HepG2 (cell line): Measurements from ENCODE around the gene GRIK1. TPM values are rescaled to one million over a fixed set of nuclear protein-coding genes. Genes with fewer than 3 reads are reported as not detected.

Experiments
- ATAC-seq: fragments of 200-7000 bp; cut with Tn5 transposase; 3 replicates; pipeline ENCODE4 v1.9.1; 2020; ENCODE audit warnings: mild to moderate bottlenecking, moderate library complexity
- BruUV-seq: library from RNA; stranded (reverse); fragments of 400-500 nt; replicated peaks from 2 replicates; lab custom pipeline; 2021; lab: Mats Ljungman, UMichigan
- CTCF ChIA-PET: fragments of 300-600 bp; formaldehyde crosslinking; extraction: SDS; loops from one replicate; lab custom pipeline; 2021; ENCODE audit warnings: low total read pairs, inconsistent platforms, low intra/inter-chr PET ratio; lab: Yijun Ruan, JAX
- POLR2A ChIA-PET: fragments of 350-600 bp; sonication (Branson Sonifier 250); formaldehyde crosslinking; loops from one replicate; lab custom pipeline; 2020; ENCODE audit warnings: antibody characterized with exemption, inconsistent platforms; lab: Yijun Ruan, JAX
- DNase-seq: peaks from one replicate; pipeline ENCODE4 v3.0.0-alpha.2; 2015; ENCODE audit warnings: low spot score
- FAIRE-seq: peaks from 3 replicates; lab custom pipeline; 2011; peaks lifted over from hg19 to GRCh38; lab: Jason Lieb, UNC
- H2AFZ ChIP-seq: one replicate; pipeline ENCODE4 v1.6.1; 2011; ENCODE audit warnings: low read length, inconsistent platforms
- H3K27ac ChIP-seq: fragments of 300-600 bp; 3 replicates; pipeline ENCODE4 v1.8.0; 2011; ENCODE audit warnings: mixed run types, mild to moderate bottlenecking, mixed read lengths, low read length, inconsistent platforms; ENCODE audit not compliant: insufficient read depth; ENCODE audit errors: extremely low read length
- H3K27me3 ChIP-seq, 2 experiments: fragments of 200-600 bp in 1 of 2; 2 replicates in 1 of 2; 3 replicates in 1 of 2; pipeline versions ENCODE4 v1.6.0 to v1.8.0; 2011; ENCODE audit warnings: low read length in 2 of 2, mild to moderate bottlenecking in 2 of 2, moderate library complexity in 2 of 2, inconsistent platforms in 1 of 2; ENCODE audit not compliant: insufficient read depth in 2 of 2, control insufficient read depth in 1 of 2
- H3K36me3 ChIP-seq, 2 experiments: fragments of 200-600 bp in 1 of 2; replicated peaks in 1 of 2; 2 replicates in 1 of 2; 3 replicates in 1 of 2; pipeline versions ENCODE4 v1.5.1 to v1.8.0; 2011; ENCODE audit warnings: low read length in 2 of 2, inconsistent platforms in 1 of 2; ENCODE audit not compliant: insufficient read depth in 2 of 2, control insufficient read depth in 1 of 2
- H3K4me1 ChIP-seq: 2 replicates; pipeline ENCODE4 v1.5.1; 2012; ENCODE audit warnings: low read length, inconsistent platforms; ENCODE audit not compliant: insufficient read depth
- H3K4me2 ChIP-seq: 2 replicates; pipeline ENCODE4 v1.6.0; 2011; ENCODE audit warnings: low read depth, low read length, inconsistent platforms
- H3K4me3 ChIP-seq, 3 experiments: fragments of 200-600 bp in 1 of 3; sonication (generic), shearing (Covaris generic) in 1 of 3; replicated peaks in 1 of 3; 2 replicates each; pipeline ENCODE4 v1.5.1; 2011 to 2016; ENCODE audit warnings: low read length in 3 of 3, inconsistent platforms in 2 of 3, low read depth in 2 of 3, mild to moderate bottlenecking in 2 of 3, control low read depth in 1 of 3, mixed read lengths in 1 of 3; ENCODE audit not compliant: insufficient read depth in 1 of 3
- H3K79me2 ChIP-seq: one replicate; pipeline ENCODE4 v1.6.1; 2011; ENCODE audit warnings: low read length, inconsistent platforms; ENCODE audit not compliant: insufficient read depth
- H3K9ac ChIP-seq: 2 replicates; pipeline ENCODE4 v1.6.0; 2011; ENCODE audit warnings: mild to moderate bottlenecking, low read depth, low read length, inconsistent platforms; ENCODE audit not compliant: insufficient read depth
- H3K9me3 ChIP-seq: 2 replicates; pipeline ENCODE4 v1.5.1; 2012; ENCODE audit warnings: mild to moderate bottlenecking, low read length
- H4K20me1 ChIP-seq: 2 replicates; pipeline ENCODE4 v1.6.0; 2011; ENCODE audit warnings: inconsistent platforms, mild to moderate bottlenecking, low read length, moderate library complexity; ENCODE audit not compliant: insufficient read depth
- SMYD3 ChIP-seq: sonication (generic); formaldehyde crosslinking; IDR thresholded peaks from 2 replicates; pipeline ENCODE4 v1.8.1; 2023; ENCODE audit warnings: mild to moderate bottlenecking, missing genetic modification reagents
- ZFYVE20 ChIP-seq: sonication (generic); formaldehyde crosslinking; IDR thresholded peaks from 2 replicates; pipeline ENCODE4 v1.8.0; 2023; ENCODE audit warnings: low read depth, mild to moderate bottlenecking, moderate library complexity, missing genetic modification reagents, borderline replicate concordance
- ZNF589 ChIP-seq: sonication (generic); formaldehyde crosslinking; conservative IDR thresholded peaks from 2 replicates; pipeline ENCODE4 v1.8.0; 2022; ENCODE audit warnings: mild to moderate bottlenecking, moderate library complexity, missing genetic modification reagents
- ZZZ3 ChIP-seq: sonication (generic); formaldehyde crosslinking; IDR thresholded peaks from 2 replicates; pipeline ENCODE4 v1.4.0; 2020; ENCODE audit warnings: missing genetic modification reagents, mild to moderate bottlenecking, borderline replicate concordance
- WGBS: methylation state at CpG from one replicate; pipeline ENCODE4 v1.1.6; 2017; ENCODE audit warnings: low lambda C conversion rate; 5-methylcytosine and 5-hydroxymethylcytosine counted together
- in situ Hi-C: cut with HindIII; loops from 2 replicates; pipeline ENCODE4 v1.10.0; 2017; ENCODE audit warnings: low pct_unique_long_range_greater_than_20kb; ENCODE audit not compliant: extremely low pct_ligation_motif_present
- intact Hi-C: fragments of 100-400 bp; cut with micrococcal nuclease; formaldehyde crosslinking; loops from one replicate; pipeline ENCODE4 v1.10.0; 2022; ENCODE audit not compliant: unreplicated experiment
- polyA plus RNA-seq, 8 experiments: library from polyadenylated mRNA; depleted of rRNA in 3 of 8; stranded (reverse) in 7 of 8; unstranded in 1 of 8; fragments of >200 nt; fragmentation: Illumina TruSeq in 4 of 8; extraction: Trizol in 4 of 8; gene quantifications; 2 replicates each; pipeline versions ENCODE4 v1.2.1 to v1.2.3, GENCODE V29; 2011 to 2016; ENCODE audit warnings: low read depth in 4 of 8, missing spikeins in 1 of 8, mixed read lengths in 1 of 8; ENCODE audit not compliant: insufficient read depth in 1 of 8
- total RNA-seq, 5 experiments: library from RNA; depleted of rRNA; stranded (reverse); fragments of >200 nt; fragmentation: Illumina TruSeq; extraction: Trizol; gene quantifications; 2 replicates each; pipeline ENCODE4 v1.2.3, GENCODE V29; 2016; ENCODE audit warnings: low read depth in 1 of 5
- TF ChIP-seq, protein P1 (sequence below): sonication (generic); formaldehyde crosslinking; IDR thresholded peaks from 2 replicates; pipeline ENCODE4 v1.4.0; 2020; ENCODE audit warnings: mild to moderate bottlenecking, missing genetic modification reagents, borderline replicate concordance
- TF ChIP-seq, protein P2 (sequence below): sonication (generic); formaldehyde crosslinking; IDR thresholded peaks from 2 replicates; pipeline ENCODE4 v1.4.0; 2020; ENCODE audit warnings: mild to moderate bottlenecking, missing genetic modification reagents

The GRIK1 gene
- total and polyA plus RNA-seq, 2 of the 13 experiments (the other 11 are each of a cell fraction or from before 2014, with no cell fraction given) = not detected

DNA sequence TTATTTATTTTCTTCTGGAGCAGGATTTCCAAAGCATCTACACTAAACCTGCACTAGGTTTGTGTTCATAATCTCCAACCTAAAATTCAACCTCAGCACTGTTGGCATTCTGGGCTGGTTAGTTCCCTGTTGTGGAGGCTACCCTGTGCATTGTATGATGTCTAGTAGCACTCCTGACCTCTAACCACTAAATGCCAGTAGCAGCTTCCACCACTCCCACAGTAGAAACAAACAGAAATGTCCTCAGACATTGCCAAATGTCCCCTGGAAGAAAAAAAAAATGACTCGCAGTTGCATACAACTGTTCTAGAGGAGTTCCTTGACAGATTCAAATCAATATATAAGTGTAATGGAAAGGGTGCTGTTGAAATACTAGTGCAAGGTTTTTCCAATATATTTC is 18.9 kb downstream of the GRIK1 start:
- H3K9me3 ChIP-seq = peaks cover 12% of the 10 kb centered on the region
- CTCF ChIA-PET = no interaction called here
- no peak overlapping the region for H3K9ac ChIP-seq
- in situ Hi-C loops (no loop called here), intact Hi-C loops (no loop called here)
- no peak overlapping the region for H2AFZ ChIP-seq
- POLR2A ChIA-PET = no interaction called here
- no peak for DNase-seq
- no TSS peak for BruUV-seq
- TF ChIP-seq ZNF589 (no peak), ZZZ3 (CRISPR knock-in tag) (no peak), SMYD3 (CRISPR knock-in tag) (no peak)
- TF ChIP-seq, protein P1, sequence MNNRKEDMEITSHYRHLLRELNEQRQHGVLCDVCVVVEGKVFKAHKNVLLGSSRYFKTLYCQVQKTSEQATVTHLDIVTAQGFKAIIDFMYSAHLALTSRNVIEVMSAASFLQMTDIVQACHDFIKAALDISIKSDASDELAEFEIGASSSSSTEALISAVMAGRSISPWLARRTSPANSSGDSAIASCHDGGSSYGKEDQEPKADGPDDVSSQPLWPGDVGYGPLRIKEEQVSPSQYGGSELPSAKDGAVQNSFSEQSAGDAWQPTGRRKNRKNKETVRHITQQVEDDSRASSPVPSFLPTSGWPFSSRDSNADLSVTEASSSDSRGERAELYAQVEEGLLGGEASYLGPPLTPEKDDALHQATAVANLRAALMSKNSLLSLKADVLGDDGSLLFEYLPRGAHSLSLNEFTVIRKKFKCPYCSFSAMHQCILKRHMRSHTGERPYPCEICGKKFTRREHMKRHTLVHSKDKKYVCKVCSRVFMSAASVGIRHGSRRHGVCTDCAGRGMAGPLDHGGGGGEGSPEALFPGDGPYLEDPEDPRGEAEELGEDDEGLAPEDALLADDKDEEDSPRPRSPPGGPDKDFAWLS = no peak
- no peak for ATAC-seq
- H3K4me2 ChIP-seq = no peak overlapping the region
- no peaks in the 10 kb centered on the region for H3K36me3 ChIP-seq
- H4K20me1 ChIP-seq = no peaks in the 10 kb centered on the region
- 0% methylated on average over 1 of the region's 1 CpG for WGBS
- no peak overlapping the region for H3K27ac ChIP-seq
- FAIRE-seq = no peak
- H3K4me1 ChIP-seq = no peaks in the 10 kb centered on the region
- H3K4me3 ChIP-seq = no peak overlapping the region
- no peaks in the 10 kb centered on the region for H3K79me2 ChIP-seq
- H3K27me3 ChIP-seq = no peaks in the 10 kb centered on the region

DNA sequence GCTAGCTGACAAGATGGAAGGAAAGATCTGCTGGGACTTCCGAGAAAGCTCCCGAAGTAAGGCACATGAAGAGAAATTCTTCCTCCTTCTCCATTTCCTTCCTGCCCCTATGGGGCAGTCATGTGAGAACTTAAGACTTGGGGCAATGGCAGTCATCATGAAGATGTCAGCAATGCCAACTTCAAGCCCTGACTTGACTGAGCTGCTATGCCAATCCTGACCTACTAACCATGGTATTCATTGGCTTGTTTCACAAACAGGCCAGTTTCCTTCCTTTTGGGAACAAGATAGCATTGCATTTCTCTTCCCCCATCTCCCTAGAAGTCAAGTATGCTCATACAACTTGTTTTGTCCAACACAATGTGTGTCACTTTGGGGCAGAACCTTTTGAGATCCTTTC is 25.5 kb downstream of the GRIK1 start:
- CTCF ChIA-PET = no interaction called here
- H3K9ac ChIP-seq = no peak overlapping the region
- in situ Hi-C loops = no loop called here
- 18% methylated on average over 2 of the region's 2 CpGs for WGBS
- no peak overlapping the region for H3K27ac ChIP-seq
- no peaks in the 10 kb centered on the region for H3K79me2 ChIP-seq
- H3K4me3 ChIP-seq = no peak overlapping the region
- intact Hi-C loops = no loop called here
- no peak for FAIRE-seq
- peaks cover 48% of the 10 kb centered on the region for H3K9me3 ChIP-seq
- H3K27me3 ChIP-seq = no peaks in the 10 kb centered on the region
- ATAC-seq = no peak
- no peak overlapping the region for H2AFZ ChIP-seq
- POLR2A ChIA-PET = no interaction called here
- no peaks in the 10 kb centered on the region for H4K20me1 ChIP-seq
- no peaks in the 10 kb centered on the region for H3K36me3 ChIP-seq
- BruUV-seq = no TSS peak
- TF ChIP-seq, protein P2, sequence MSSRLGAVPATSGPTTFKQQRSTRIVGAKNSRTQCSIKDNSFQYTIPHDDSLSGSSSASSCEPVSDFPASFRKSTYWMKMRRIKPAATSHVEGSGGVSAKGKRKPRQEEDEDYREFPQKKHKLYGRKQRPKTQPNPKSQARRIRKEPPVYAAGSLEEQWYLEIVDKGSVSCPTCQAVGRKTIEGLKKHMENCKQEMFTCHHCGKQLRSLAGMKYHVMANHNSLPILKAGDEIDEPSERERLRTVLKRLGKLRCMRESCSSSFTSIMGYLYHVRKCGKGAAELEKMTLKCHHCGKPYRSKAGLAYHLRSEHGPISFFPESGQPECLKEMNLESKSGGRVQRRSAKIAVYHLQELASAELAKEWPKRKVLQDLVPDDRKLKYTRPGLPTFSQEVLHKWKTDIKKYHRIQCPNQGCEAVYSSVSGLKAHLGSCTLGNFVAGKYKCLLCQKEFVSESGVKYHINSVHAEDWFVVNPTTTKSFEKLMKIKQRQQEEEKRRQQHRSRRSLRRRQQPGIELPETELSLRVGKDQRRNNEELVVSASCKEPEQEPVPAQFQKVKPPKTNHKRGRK (CRISPR knock-in tag) = no peak
- TF ChIP-seq ZFYVE20 (CRISPR knock-in tag) = no peak
- DNase-seq = no peak
- H3K4me2 ChIP-seq = no peak overlapping the region
- no peaks in the 10 kb centered on the region for H3K4me1 ChIP-seq
